Glutamatergic neuron (in vitro differentiated cells): ENCODE measurements around the gene DLK2. TPM values are rescaled to one million over a fixed set of nuclear protein-coding genes. Genes with fewer than 3 reads are reported as not detected.
A peak's percentile ranks its signal among the peaks of the same experiment; 100 is the strongest.
"Not testable (repeated sequence)": the region's sequence is repeated elsewhere in the genome, so short reads cannot be mapped to it uniquely, and the experiment has no call there.

Experiments used
- DNase-seq: peaks from one replicate; pipeline ENCODE4 v3.0.0; 2022
- H3K27ac Mint-ChIP-seq: one replicate; pipeline ENCODE4 v1.8.0; 2020; ENCODE audit warnings: mild to moderate bottlenecking, mixed read lengths, inconsistent platforms; ENCODE audit not compliant: unreplicated experiment
- H3K27me3 Mint-ChIP-seq: one replicate; pipeline ENCODE4 v1.8.0; 2020; ENCODE audit warnings: mild to moderate bottlenecking, moderate library complexity, mixed read lengths, inconsistent platforms; ENCODE audit not compliant: unreplicated experiment
- H3K36me3 Mint-ChIP-seq: one replicate; pipeline ENCODE4 v1.8.0; 2020; ENCODE audit warnings: mild to moderate bottlenecking, mixed read lengths, inconsistent platforms; ENCODE audit not compliant: unreplicated experiment
- H3K4me1 Mint-ChIP-seq: one replicate; pipeline ENCODE4 v1.8.0; 2020; ENCODE audit warnings: mild to moderate bottlenecking, low read depth, mixed read lengths, inconsistent platforms; ENCODE audit not compliant: unreplicated experiment
- H3K4me3 Mint-ChIP-seq: one replicate; pipeline ENCODE4 v1.8.0; 2020; ENCODE audit warnings: mild to moderate bottlenecking, mixed read lengths, inconsistent platforms; ENCODE audit not compliant: unreplicated experiment
- H3K9me3 Mint-ChIP-seq: one replicate; pipeline ENCODE4 v1.8.0; 2020; ENCODE audit warnings: mild to moderate bottlenecking, moderate library complexity, mixed read lengths, inconsistent platforms; ENCODE audit not compliant: unreplicated experiment
- total RNA-seq: library from RNA; stranded (reverse); fragmentation: NEBNext Ultra II Directional; extraction: Animal tissue kit (Norgen Biotek cat#: 25700); gene quantifications from one replicate; pipeline ENCODE4 v1.2.1, GENCODE V29; 2021; ENCODE audit not compliant: unreplicated experiment
- TF ChIP-seq, protein P1 (sequence below): fragments of 200-600 bp; sonication (generic); IDR thresholded peaks from one replicate; pipeline ENCODE4 v1.5.0; 2021; ENCODE audit not compliant: partially characterized antibody, unreplicated experiment

Gene DLK2
- total RNA-seq, 1 donor from 2014 or later = 2.2 TPM

DNA sequence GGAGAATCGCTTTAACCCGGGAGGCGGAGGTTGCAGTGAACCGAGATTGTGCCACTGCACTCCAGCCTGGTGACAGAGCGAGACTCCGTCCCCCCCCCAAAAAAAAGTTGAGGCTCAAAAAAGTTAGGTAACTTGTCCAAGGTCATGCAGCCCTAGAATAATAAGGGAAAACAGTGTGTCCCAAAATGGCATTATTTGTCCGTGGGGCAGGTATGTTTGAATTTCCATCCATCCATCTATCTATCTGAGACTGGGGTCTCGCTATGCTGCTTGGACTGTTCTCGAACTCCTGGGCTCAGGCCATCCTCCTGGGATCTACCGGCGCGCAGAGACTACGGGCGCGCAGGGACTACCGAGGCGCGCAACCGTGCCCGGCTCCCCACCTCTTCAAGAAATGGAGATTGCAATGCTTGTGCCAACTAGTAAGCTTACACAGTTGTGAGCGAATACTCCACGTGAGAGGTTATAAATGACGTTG lies 28.4 kb downstream of the DLK2 start:
- Mint-ChIP-seq H3K36me3 (peaks cover 5% of the 10 kb centered on the region), H3K27ac (peak overlapping the region; percentile 97), H3K27me3 (peaks cover 8% of the 10 kb centered on the region), H3K9me3 (peaks cover 12% of the 10 kb centered on the region), H3K4me1 (peaks cover 8% of the 10 kb centered on the region), H3K4me3 (peak overlapping the region; percentile 85)
- DNase-seq = no peak
- TF ChIP-seq, protein P1, sequence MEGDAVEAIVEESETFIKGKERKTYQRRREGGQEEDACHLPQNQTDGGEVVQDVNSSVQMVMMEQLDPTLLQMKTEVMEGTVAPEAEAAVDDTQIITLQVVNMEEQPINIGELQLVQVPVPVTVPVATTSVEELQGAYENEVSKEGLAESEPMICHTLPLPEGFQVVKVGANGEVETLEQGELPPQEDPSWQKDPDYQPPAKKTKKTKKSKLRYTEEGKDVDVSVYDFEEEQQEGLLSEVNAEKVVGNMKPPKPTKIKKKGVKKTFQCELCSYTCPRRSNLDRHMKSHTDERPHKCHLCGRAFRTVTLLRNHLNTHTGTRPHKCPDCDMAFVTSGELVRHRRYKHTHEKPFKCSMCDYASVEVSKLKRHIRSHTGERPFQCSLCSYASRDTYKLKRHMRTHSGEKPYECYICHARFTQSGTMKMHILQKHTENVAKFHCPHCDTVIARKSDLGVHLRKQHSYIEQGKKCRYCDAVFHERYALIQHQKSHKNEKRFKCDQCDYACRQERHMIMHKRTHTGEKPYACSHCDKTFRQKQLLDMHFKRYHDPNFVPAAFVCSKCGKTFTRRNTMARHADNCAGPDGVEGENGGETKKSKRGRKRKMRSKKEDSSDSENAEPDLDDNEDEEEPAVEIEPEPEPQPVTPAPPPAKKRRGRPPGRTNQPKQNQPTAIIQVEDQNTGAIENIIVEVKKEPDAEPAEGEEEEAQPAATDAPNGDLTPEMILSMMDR = no peak

DNA sequence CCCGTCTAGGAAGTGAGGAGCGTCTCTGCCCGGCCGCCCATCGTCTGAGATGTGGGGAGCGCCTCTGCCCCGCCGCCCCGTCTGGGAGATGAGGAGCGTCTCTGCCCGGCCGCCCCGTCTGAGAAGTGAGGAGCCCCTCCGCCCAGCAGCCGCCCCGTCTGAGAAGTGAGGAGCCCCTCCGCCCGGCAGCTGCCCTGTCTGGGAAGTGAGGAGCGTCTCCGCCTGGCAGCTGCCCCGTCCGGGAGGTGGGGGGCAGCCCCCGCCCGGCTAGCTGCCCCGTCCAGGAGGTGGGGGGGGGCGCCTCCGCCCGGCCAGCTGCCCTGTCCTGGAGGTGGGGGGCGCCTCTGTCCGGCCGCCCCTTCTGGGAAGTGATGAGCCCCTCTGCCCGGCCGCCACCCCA lies 30.3 kb downstream of the DLK2 start:
- not testable (repeated sequence) for DNase-seq, H3K4me1 Mint-ChIP-seq, H3K36me3 Mint-ChIP-seq, H3K27me3 Mint-ChIP-seq, H3K4me3 Mint-ChIP-seq, H3K27ac Mint-ChIP-seq
- peaks cover 12% of the 10 kb centered on the region for H3K9me3 Mint-ChIP-seq

DNA sequence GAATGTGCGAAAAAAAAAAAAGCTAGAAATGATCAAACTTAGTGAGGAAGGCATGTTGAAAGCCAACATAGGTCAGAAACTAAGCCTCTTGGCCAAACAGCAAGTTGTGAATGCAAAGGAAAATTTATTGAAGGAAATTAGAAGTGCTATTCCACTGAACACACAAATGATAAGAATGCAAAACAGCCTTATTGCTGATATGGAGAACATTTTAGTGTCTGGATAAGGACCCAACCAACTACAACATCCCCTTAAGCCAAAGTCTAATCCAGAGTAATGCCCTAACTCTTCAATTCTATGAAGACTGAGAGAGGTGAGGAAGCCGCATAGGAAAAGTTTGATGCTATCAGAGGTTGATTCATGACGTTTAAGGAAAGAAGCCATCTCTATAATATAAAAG lies 33.5 kb downstream of the DLK2 start:
- DNase-seq = no peak
- H3K4me3 Mint-ChIP-seq = no peak overlapping the region
- peaks cover 5% of the 10 kb centered on the region for H3K9me3 Mint-ChIP-seq
- H3K27ac Mint-ChIP-seq = no peak overlapping the region
- TF ChIP-seq, protein P1 = no peak
- H3K36me3 Mint-ChIP-seq = peaks cover 4% of the 10 kb centered on the region
- H3K4me1 Mint-ChIP-seq = no peaks in the 10 kb centered on the region
- peaks cover 5% of the 10 kb centered on the region for H3K27me3 Mint-ChIP-seq

DNA sequence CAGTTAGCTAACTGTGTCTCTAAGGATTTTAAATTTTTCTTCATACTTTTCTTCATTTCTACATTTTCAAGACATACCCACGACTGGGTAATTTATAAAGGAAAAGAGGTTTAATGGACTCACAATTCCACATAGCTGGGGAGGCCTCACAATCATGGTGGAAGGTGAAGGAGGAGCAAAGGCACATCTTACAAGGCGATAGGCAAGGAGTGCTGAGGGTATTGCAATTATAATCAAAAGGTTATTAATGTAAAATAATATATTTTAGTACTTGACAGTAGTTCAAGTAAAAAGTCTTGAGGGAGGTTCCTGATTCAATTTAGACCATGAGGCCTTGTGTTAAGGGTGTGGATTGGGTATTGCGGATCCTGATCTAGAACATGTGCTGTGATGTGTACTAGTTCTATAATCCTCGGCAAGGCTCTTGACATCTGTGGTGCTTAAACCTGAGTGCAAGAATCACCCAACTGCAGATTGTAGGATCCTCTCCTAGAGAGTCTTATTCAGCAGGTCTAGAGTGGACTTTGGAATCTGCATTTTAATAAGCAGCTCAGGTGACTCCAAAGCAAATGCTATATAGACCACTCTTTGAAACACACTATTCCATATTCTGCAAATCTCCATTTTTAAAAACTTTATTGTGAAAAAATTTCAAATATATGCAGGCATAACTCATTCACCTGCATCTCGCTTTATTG lies 35.2 kb downstream of the DLK2 start:
- Mint-ChIP-seq H3K4me3 (no peak overlapping the region), H3K36me3 (peaks cover 8% of the 10 kb centered on the region), H3K27ac (no peak overlapping the region), H3K9me3 (peaks cover 5% of the 10 kb centered on the region), H3K4me1 (no peaks in the 10 kb centered on the region), H3K27me3 (peaks cover 2% of the 10 kb centered on the region)
- TF ChIP-seq, protein P1 = no peak
- DNase-seq = no peak

GRCh38 chr6:43416935-43417334 lies 38.4 kb downstream of the DLK2 start:
- H3K36me3 Mint-ChIP-seq = peaks cover 8% of the 10 kb centered on the region
- no peaks in the 10 kb centered on the region for H3K4me1 Mint-ChIP-seq
- no peak overlapping the region for H3K27ac Mint-ChIP-seq
- no peak for DNase-seq
- TF ChIP-seq, protein P1 = no peak
- peaks cover 3% of the 10 kb centered on the region for H3K9me3 Mint-ChIP-seq
- H3K27me3 Mint-ChIP-seq = peaks cover 2% of the 10 kb centered on the region
- H3K4me3 Mint-ChIP-seq = no peak overlapping the region

- not testable (repeated sequence) for H3K9me3 Mint-ChIP-seq, H3K4me1 Mint-ChIP-seq, H3K36me3 Mint-ChIP-seq, H3K4me3 Mint-ChIP-seq, H3K27ac Mint-ChIP-seq, H3K27me3 Mint-ChIP-seq, DNase-seq
Measured at GRCh38 chr6:43415275-43415674, 40.1 kb downstream of the DLK2 start.
